ENCODE measurements around the gene HIGD2B.
A peak's percentile ranks its signal among the peaks of the same experiment; 100 is the strongest.
"Not testable (repeated sequence)": the region's sequence is repeated elsewhere in the genome, so short reads cannot be mapped to it uniquely, and the experiment has no call there.

HIGD2B gene

GRCh38 chr15:72671525-72671924, 14.5 kb downstream of the HIGD2B start:
- H3K27me3 ChIP-seq (ENCODE audit: control insufficient read depth, insufficient read depth, low read length): no peaks in the 10 kb centered on the region
- H3K27ac ChIP-seq (ENCODE audit: low read length): no peak overlapping the region
- H3K9ac ChIP-seq (ENCODE audit: low read length): no peak overlapping the region
- H3K9me3 ChIP-seq (ENCODE audit: control insufficient read depth, low read depth, low read length): no peaks in the 10 kb centered on the region
- no peaks in the 10 kb centered on the region for H3K36me3 ChIP-seq (ENCODE audit: control insufficient read depth, low read depth, low read length)
- H3K4me1 ChIP-seq (ENCODE audit: control insufficient read depth, low read depth, low read length): peaks cover 12% of the 10 kb centered on the region
- H3K4me3 ChIP-seq (ENCODE audit: low read length): peak overlapping the region; percentile 54

GRCh38 chr15:72670656-72671352, 15.2 kb downstream of the HIGD2B start:
- not testable (repeated sequence) for H3K9me3 ChIP-seq (ENCODE audit: control insufficient read depth, low read depth, low read length); H3K27me3 ChIP-seq (ENCODE audit: control insufficient read depth, insufficient read depth, low read length); H3K36me3 ChIP-seq (ENCODE audit: control insufficient read depth, low read depth, low read length); H3K9ac ChIP-seq (ENCODE audit: low read length); H3K27ac ChIP-seq (ENCODE audit: low read length)
- peaks cover 12% of the 10 kb centered on the region for H3K4me1 ChIP-seq (ENCODE audit: control insufficient read depth, low read depth, low read length)
- peak overlapping the region; percentile 54 for H3K4me3 ChIP-seq (ENCODE audit: low read length)

DNA sequence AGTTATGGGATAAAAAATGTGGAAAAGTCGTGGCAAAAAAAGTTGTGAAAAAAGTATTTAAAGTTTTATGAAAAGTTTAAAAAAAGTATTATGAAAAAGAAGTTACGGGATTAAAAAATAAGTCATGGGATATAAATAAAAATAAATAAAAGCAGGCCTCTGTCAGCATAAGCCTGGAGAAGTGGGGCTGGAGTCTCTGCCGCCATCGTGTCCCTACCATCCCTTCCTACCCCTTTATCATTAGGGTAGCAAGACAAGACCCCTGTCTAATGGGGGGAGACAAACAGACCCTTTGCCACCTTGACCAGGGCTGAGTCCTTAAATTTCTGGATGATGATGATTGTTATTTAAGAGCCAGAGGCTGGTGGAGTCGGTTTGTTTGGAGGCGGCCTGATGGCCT, 16.2 kb downstream of the HIGD2B start:
- not testable (repeated sequence) for H3K36me3 ChIP-seq (ENCODE audit: control insufficient read depth, low read depth, low read length)

GRCh38 chr15:72665706-72666105, 20.3 kb downstream of the HIGD2B start:
- not testable (repeated sequence) for H3K9me3 ChIP-seq (ENCODE audit: control insufficient read depth, low read depth, low read length); H3K9ac ChIP-seq (ENCODE audit: low read length); H3K4me3 ChIP-seq (ENCODE audit: low read length); H3K36me3 ChIP-seq (ENCODE audit: control insufficient read depth, low read depth, low read length); H3K27ac ChIP-seq (ENCODE audit: low read length); H3K27me3 ChIP-seq (ENCODE audit: control insufficient read depth, insufficient read depth, low read length); H3K4me1 ChIP-seq (ENCODE audit: control insufficient read depth, low read depth, low read length)

More for the DNA sequence above, 16.2 kb downstream of the HIGD2B start:
- H3K4me1 ChIP-seq (ENCODE audit: control insufficient read depth, low read depth, low read length): peaks cover 12% of the 10 kb centered on the region
- not testable (repeated sequence) for H3K27me3 ChIP-seq (ENCODE audit: control insufficient read depth, insufficient read depth, low read length); H3K9me3 ChIP-seq (ENCODE audit: control insufficient read depth, low read depth, low read length); H3K4me3 ChIP-seq (ENCODE audit: low read length); H3K9ac ChIP-seq (ENCODE audit: low read length); H3K27ac ChIP-seq (ENCODE audit: low read length)

GRCh38 chr15:72663931-72664330, 22.1 kb downstream of the HIGD2B start:
- H3K9me3 ChIP-seq (ENCODE audit: control insufficient read depth, low read depth, low read length); H3K9ac ChIP-seq (ENCODE audit: low read length); H3K4me3 ChIP-seq (ENCODE audit: low read length): not testable (repeated sequence)

GRCh38 chr15:72661081-72661480, 24.9 kb downstream of the HIGD2B start:
- not testable (repeated sequence) for H3K4me3 ChIP-seq (ENCODE audit: low read length); H3K27me3 ChIP-seq (ENCODE audit: control insufficient read depth, insufficient read depth, low read length); H3K9ac ChIP-seq (ENCODE audit: low read length); H3K27ac ChIP-seq (ENCODE audit: low read length); H3K9me3 ChIP-seq (ENCODE audit: control insufficient read depth, low read depth, low read length); H3K36me3 ChIP-seq (ENCODE audit: control insufficient read depth, low read depth, low read length); H3K4me1 ChIP-seq (ENCODE audit: control insufficient read depth, low read depth, low read length)

More at GRCh38 chr15:72663931-72664330, 22.1 kb downstream of the HIGD2B start:
- H3K27me3 ChIP-seq (ENCODE audit: control insufficient read depth, insufficient read depth, low read length); H3K27ac ChIP-seq (ENCODE audit: low read length); H3K36me3 ChIP-seq (ENCODE audit: control insufficient read depth, low read depth, low read length); H3K4me1 ChIP-seq (ENCODE audit: control insufficient read depth, low read depth, low read length): not testable (repeated sequence)

GRCh38 chr15:72656014-72656413, 30.0 kb downstream of the HIGD2B start:
- H3K4me1 ChIP-seq (ENCODE audit: control insufficient read depth, low read depth, low read length); H3K36me3 ChIP-seq (ENCODE audit: control insufficient read depth, low read depth, low read length): not testable (repeated sequence)

GRCh38 chr15:72654397-72654796, 31.6 kb downstream of the HIGD2B start, which contains the start of gene GOLGA6B:
GOLGA6B (plus strand) TSS chr15:72654697; CDS start chr15:72654738, 41 bp downstream.
- not testable (repeated sequence) for H3K9ac ChIP-seq (ENCODE audit: low read length); H3K36me3 ChIP-seq (ENCODE audit: control insufficient read depth, low read depth, low read length); H3K27me3 ChIP-seq (ENCODE audit: control insufficient read depth, insufficient read depth, low read length); H3K4me1 ChIP-seq (ENCODE audit: control insufficient read depth, low read depth, low read length); H3K27ac ChIP-seq (ENCODE audit: low read length); H3K9me3 ChIP-seq (ENCODE audit: control insufficient read depth, low read depth, low read length); H3K4me3 ChIP-seq (ENCODE audit: low read length)

More at GRCh38 chr15:72656014-72656413, 30.0 kb downstream of the HIGD2B start:
- H3K9me3 ChIP-seq (ENCODE audit: control insufficient read depth, low read depth, low read length); H3K27me3 ChIP-seq (ENCODE audit: control insufficient read depth, insufficient read depth, low read length); H3K27ac ChIP-seq (ENCODE audit: low read length); H3K4me3 ChIP-seq (ENCODE audit: low read length); H3K9ac ChIP-seq (ENCODE audit: low read length): not testable (repeated sequence)

- H3K4me1 ChIP-seq (ENCODE audit: control insufficient read depth, low read depth, low read length); H3K27me3 ChIP-seq (ENCODE audit: control insufficient read depth, insufficient read depth, low read length); H3K4me3 ChIP-seq (ENCODE audit: low read length); H3K27ac ChIP-seq (ENCODE audit: low read length); H3K9me3 ChIP-seq (ENCODE audit: control insufficient read depth, low read depth, low read length); H3K9ac ChIP-seq (ENCODE audit: low read length); H3K36me3 ChIP-seq (ENCODE audit: control insufficient read depth, low read depth, low read length): not testable (repeated sequence)
Measured at GRCh38 chr15:72648631-72649253, 37.2 kb downstream of the HIGD2B start.

DNA sequence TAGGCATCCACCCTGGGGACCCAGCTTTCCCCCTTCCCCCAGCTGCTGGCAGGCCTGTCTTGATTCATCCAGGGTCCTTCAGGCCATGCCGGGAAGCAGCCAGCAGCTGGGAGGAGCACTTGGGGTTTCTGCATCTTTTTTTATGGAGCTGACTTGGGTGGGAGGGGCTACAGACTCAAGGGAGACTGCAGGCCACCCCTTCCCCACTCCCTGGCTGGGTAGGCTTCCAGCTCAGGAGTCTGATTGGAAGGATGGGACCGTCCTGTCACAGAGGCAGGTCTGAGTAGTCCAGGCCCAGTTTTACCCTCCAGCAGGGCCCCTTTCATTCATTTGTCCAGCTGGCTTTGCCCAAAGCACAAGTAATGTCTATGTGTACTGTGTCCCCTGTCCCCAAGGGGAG, 43.7 kb downstream of the HIGD2B start:
- not testable (repeated sequence) for H3K36me3 ChIP-seq (ENCODE audit: control insufficient read depth, low read depth, low read length); H3K27ac ChIP-seq (ENCODE audit: low read length); H3K9me3 ChIP-seq (ENCODE audit: control insufficient read depth, low read depth, low read length); H3K4me3 ChIP-seq (ENCODE audit: low read length); H3K4me1 ChIP-seq (ENCODE audit: control insufficient read depth, low read depth, low read length); H3K27me3 ChIP-seq (ENCODE audit: control insufficient read depth, insufficient read depth, low read length); H3K9ac ChIP-seq (ENCODE audit: low read length)

DNA sequence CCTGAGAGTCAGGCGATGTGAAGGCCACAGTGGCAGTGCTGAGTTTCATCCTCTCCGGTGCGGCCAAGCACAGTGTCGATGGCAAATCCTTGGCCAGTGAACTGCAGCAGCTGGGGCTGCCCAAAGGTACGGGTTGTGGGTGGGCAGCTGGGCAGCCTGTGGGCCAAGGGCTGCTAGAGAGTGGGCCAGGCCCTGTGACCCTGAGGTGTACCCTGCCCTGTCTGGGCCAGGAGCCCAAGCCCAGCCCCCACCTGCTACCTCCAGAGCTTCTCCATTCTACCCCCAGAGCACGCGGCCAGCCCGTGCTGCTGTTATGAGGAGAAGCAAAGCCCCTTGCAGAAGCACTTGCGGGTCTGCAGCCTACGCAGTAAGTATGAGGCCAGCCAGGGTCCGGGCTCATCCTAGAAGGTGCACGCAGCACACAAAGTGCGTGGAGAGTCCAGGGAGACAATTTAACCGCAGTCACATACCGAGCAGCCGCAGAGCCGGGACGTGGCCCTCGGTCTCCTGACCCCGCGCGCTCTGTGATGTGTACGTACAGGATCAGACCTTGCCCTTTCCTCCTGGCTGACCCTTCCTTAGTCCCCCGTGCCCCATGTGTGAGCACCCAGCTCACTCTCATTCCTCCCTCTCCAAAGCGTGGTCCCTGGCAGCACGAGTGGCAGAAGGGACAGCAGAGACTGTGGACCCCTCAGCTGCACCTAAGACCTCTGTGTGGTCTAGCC, 46.1 kb downstream of the HIGD2B start:
- H3K27ac ChIP-seq (ENCODE audit: low read length); H3K36me3 ChIP-seq (ENCODE audit: control insufficient read depth, low read depth, low read length); H3K4me3 ChIP-seq (ENCODE audit: low read length); H3K27me3 ChIP-seq (ENCODE audit: control insufficient read depth, insufficient read depth, low read length); H3K9me3 ChIP-seq (ENCODE audit: control insufficient read depth, low read depth, low read length); H3K4me1 ChIP-seq (ENCODE audit: control insufficient read depth, low read depth, low read length); H3K9ac ChIP-seq (ENCODE audit: low read length): not testable (repeated sequence)

Measured in iPS-18a (cell line).